GM21723 (cell line): Measurements from ENCODE around the gene CRELD2.
A peak's percentile ranks its signal among the peaks of the same experiment; 100 is the strongest.

Experiments used
- ATAC-seq: cut with Tn5 transposase; IDR thresholded peaks from one replicate; pipeline ENCODE4 v1.9.1; 2021; ENCODE audit warnings: mild to moderate bottlenecking, moderate library complexity; ENCODE audit not compliant: unreplicated experiment

CRELD2 gene

GRCh38 chr22:49966041-49966773, 47.8 kb downstream of the CRELD2 start:
- no peak for ATAC-seq

- ATAC-seq = no peak
Observed at GRCh38 chr22:49966774-49967705, 48.6 kb downstream of the CRELD2 start.

GRCh38 chr22:49967706-49968208, 49.3 kb downstream of the CRELD2 start:
- ATAC-seq = no peak

GRCh38 chr22:49968313-49968830, 49.9 kb downstream of the CRELD2 start:
- ATAC-seq = no peak

- ATAC-seq = no peak
Observed at GRCh38 chr22:49968831-49969661, 50.6 kb downstream of the CRELD2 start.

- no peak for ATAC-seq
Observed at GRCh38 chr22:49969751-49970527, 51.5 kb downstream of the CRELD2 start.

- ATAC-seq = peak; percentile 69
Observed at GRCh38 chr22:49970528-49971231, 52.2 kb downstream of the CRELD2 start.

- ATAC-seq = peak; percentile 26
Observed at GRCh38 chr22:49971232-49972162, 53.1 kb downstream of the CRELD2 start.

GRCh38 chr22:49972163-49973017, 54.0 kb downstream of the CRELD2 start:
- no peak for ATAC-seq

GRCh38 chr22:49973018-49973961, 54.9 kb downstream of the CRELD2 start:
- ATAC-seq = no peak

- no peak for ATAC-seq
Observed at GRCh38 chr22:49975543-49976389, 57.3 kb downstream of the CRELD2 start.

- ATAC-seq = no peak
Observed at GRCh38 chr22:49976439-49977175, 58.2 kb downstream of the CRELD2 start.
